Muscle of leg (tissue), 11 donors: Measurements from ENCODE around the gene IQSEC3. TPM values are rescaled to one million over a fixed set of nuclear protein-coding genes. Genes with fewer than 3 reads are reported as not detected.
"Not testable (repeated sequence)": the region's sequence is repeated elsewhere in the genome, so short reads cannot be mapped to it uniquely, and the experiment has no call there.

Source experiments
- DNase-seq: peaks from one replicate; pipeline ENCODE4 v3.0.0; 2013
- H3K27ac ChIP-seq: one replicate; pipeline ENCODE4 v1.5.1; 2013; ENCODE audit warnings: mild to moderate bottlenecking, low read length, control low read depth
- H3K27me3 ChIP-seq: one replicate; pipeline ENCODE4 v1.6.1; 2013; ENCODE audit warnings: low read length; ENCODE audit not compliant: control insufficient read depth, insufficient read depth
- H3K36me3 ChIP-seq: one replicate; pipeline ENCODE4 v1.6.1; 2013; ENCODE audit warnings: low read length; ENCODE audit not compliant: control insufficient read depth, insufficient read depth
- H3K4me1 ChIP-seq: one replicate; pipeline ENCODE4 v1.6.1; 2013; ENCODE audit warnings: low read length; ENCODE audit not compliant: control insufficient read depth, insufficient read depth
- H3K4me3 ChIP-seq: one replicate; pipeline ENCODE4 v1.5.1; 2013; ENCODE audit warnings: low read length, control low read depth
- H3K9me3 ChIP-seq: replicated peaks from 2 replicates; pipeline ENCODE4 v1.6.1; 2013; ENCODE audit warnings: low read depth, low read length; ENCODE audit not compliant: control insufficient read depth
- WGBS: methylation state at CpG from one replicate; pipeline ENCODE4 v1.1.5; 2013; ENCODE audit warnings: missing lambda C conversion rate; ENCODE audit not compliant: insufficient coverage; 5-methylcytosine and 5-hydroxymethylcytosine counted together
- polyA plus RNA-seq, 8 donors: library from polyadenylated mRNA; unstranded; fragments of 120-200 nt; gene quantifications; one replicate each; pipeline versions ENCODE4 v1.2.1 to v1.2.3, GENCODE V29; 2013; ENCODE audit warnings: inconsistent platforms in 1 of 8, low replicate concordance in 1 of 8; ENCODE audit not compliant: insufficient read length in 8 of 8, insufficient read depth in 1 of 8
- total RNA-seq: library from RNA; stranded (reverse); fragments of 120-200 nt; gene quantifications from one replicate; pipeline ENCODE4 v1.2.4, GENCODE V29; 2013

IQSEC3 gene
- total and polyA plus RNA-seq, 9 donors, result 1.1 to 4.8 (median 2.9) TPM

- 100% methylated on average over 1 of the region's 9 CpGs for whole genome bisulfite sequencing
- not testable (repeated sequence) for H3K27ac ChIP-seq, H3K27me3 ChIP-seq
Measured at GRCh38 chr12:38775-39174, 27.8 kb upstream of the IQSEC3 start.

GRCh38 chr12:39555-40265 is 26.9 kb upstream of the IQSEC3 start:
- WGBS, result 100% methylated on average over 1 of the region's 6 CpGs
- H3K27ac ChIP-seq, H3K9me3 ChIP-seq, DNase-seq, H3K27me3 ChIP-seq, H3K4me1 ChIP-seq, H3K36me3 ChIP-seq, H3K4me3 ChIP-seq: not testable (repeated sequence)

More at GRCh38 chr12:38775-39174, 27.8 kb upstream of the IQSEC3 start:
- H3K9me3 ChIP-seq, H3K4me3 ChIP-seq, H3K4me1 ChIP-seq, H3K36me3 ChIP-seq, DNase-seq: not testable (repeated sequence)

- not testable (repeated sequence) for H3K4me1 ChIP-seq, H3K4me3 ChIP-seq, H3K27ac ChIP-seq, H3K9me3 ChIP-seq, DNase-seq, H3K27me3 ChIP-seq, H3K36me3 ChIP-seq
- 64% methylated on average over 3 of the region's 8 CpGs for whole genome bisulfite sequencing
Measured at GRCh38 chr12:44352-44751, 22.2 kb upstream of the IQSEC3 start.

- 88% methylated on average over 1 of the region's 6 CpGs for WGBS
- not testable (repeated sequence) for H3K27ac ChIP-seq
Measured at GRCh38 chr12:45235-45990, 21.2 kb upstream of the IQSEC3 start.

GRCh38 chr12:45991-46358 is 20.6 kb upstream of the IQSEC3 start:
- not testable (repeated sequence) for H3K9me3 ChIP-seq, H3K27me3 ChIP-seq, DNase-seq, H3K4me1 ChIP-seq, H3K36me3 ChIP-seq, H3K4me3 ChIP-seq, H3K27ac ChIP-seq
- no CpG with 5 or more reads among the region's 5 CpGs for WGBS

More at GRCh38 chr12:45235-45990, 21.2 kb upstream of the IQSEC3 start:
- not testable (repeated sequence) for DNase-seq, H3K36me3 ChIP-seq, H3K9me3 ChIP-seq, H3K4me3 ChIP-seq, H3K4me1 ChIP-seq, H3K27me3 ChIP-seq

- not testable (repeated sequence) for H3K4me1 ChIP-seq, DNase-seq, H3K27me3 ChIP-seq
Measured at GRCh38 chr12:46542-46941, 20.0 kb upstream of the IQSEC3 start.

GRCh38 chr12:47699-48226 is 18.8 kb upstream of the IQSEC3 start:
- H3K4me3 ChIP-seq, result not testable (repeated sequence)
- 100% methylated on average over 1 of the region's 3 CpGs for WGBS

More at GRCh38 chr12:46542-46941, 20.0 kb upstream of the IQSEC3 start:
- WGBS, result no CpG with 5 or more reads among the region's 5 CpGs
- H3K27ac ChIP-seq, H3K4me3 ChIP-seq, H3K9me3 ChIP-seq, H3K36me3 ChIP-seq: not testable (repeated sequence)

GRCh38 chr12:49149-49548 is 17.4 kb upstream of the IQSEC3 start:
- not testable (repeated sequence) for H3K4me1 ChIP-seq, H3K36me3 ChIP-seq, H3K9me3 ChIP-seq, H3K27ac ChIP-seq, H3K4me3 ChIP-seq, H3K27me3 ChIP-seq, DNase-seq
- WGBS, result 79% methylated on average over 5 of the region's 5 CpGs

More at GRCh38 chr12:47699-48226, 18.8 kb upstream of the IQSEC3 start:
- not testable (repeated sequence) for H3K27ac ChIP-seq, H3K27me3 ChIP-seq, H3K36me3 ChIP-seq, H3K9me3 ChIP-seq, H3K4me1 ChIP-seq, DNase-seq

- H3K9me3 ChIP-seq, H3K4me1 ChIP-seq, H3K27ac ChIP-seq, H3K36me3 ChIP-seq, DNase-seq, H3K4me3 ChIP-seq: not testable (repeated sequence)
- peaks cover 18% of the 10 kb centered on the region for H3K27me3 ChIP-seq
- 85% methylated on average over 3 of the region's 5 CpGs for WGBS
Measured at GRCh38 chr12:51087-51486, 15.5 kb upstream of the IQSEC3 start.

- not testable (repeated sequence) for H3K4me1 ChIP-seq, H3K9me3 ChIP-seq, H3K27ac ChIP-seq, H3K36me3 ChIP-seq, H3K4me3 ChIP-seq, DNase-seq
- H3K27me3 ChIP-seq, result peaks cover 23% of the 10 kb centered on the region
- WGBS, result 80% methylated on average over 6 of the region's 6 CpGs
Measured at GRCh38 chr12:51962-52361, 14.6 kb upstream of the IQSEC3 start.
